ENCODE results near the gene DOP1B. TPM values are rescaled to one million over a fixed set of nuclear protein-coding genes. Genes with fewer than 3 reads are reported as not detected.

DOP1B gene
- total RNA-seq, 1 experiment from 2014 or later = 8.7 TPM

GRCh38 chr21:36171741-36172331 is 15.2 kb downstream of the DOP1B start:
- Histone ChIP-seq H3K79me1 (ENCODE audit: insufficient read depth, low read depth, low read length, poor library complexity, severe bottlenecking) (no peaks in the 10 kb centered on the region), H3K18ac (ENCODE audit: insufficient read length, low read depth, low read length) (no peak overlapping the region), H4K91ac (ENCODE audit: insufficient read length, low read depth, low read length) (no peak overlapping the region), H3K4ac (ENCODE audit: low read depth, low read length) (no peak overlapping the region), H3K9me3 (ENCODE audit: control insufficient read depth, low read depth, low read length) (no peaks in the 10 kb centered on the region), H2AFZ (ENCODE audit: low read length) (no peak overlapping the region), H4K20me1 (ENCODE audit: control insufficient read depth, insufficient read depth, insufficient read length) (no peaks in the 10 kb centered on the region), H3K27ac (ENCODE audit: insufficient read length, low read depth, low read length) (no peak overlapping the region), H3K23ac (ENCODE audit: insufficient read length, low read depth, low read length) (no peak overlapping the region), H2BK12ac (ENCODE audit: insufficient read length, low read depth, low read length) (no peak overlapping the region), H3K4me2 (ENCODE audit: insufficient read depth, insufficient read length, low read length) (no peak overlapping the region), H3K27me3 (ENCODE audit: insufficient read depth, low read length) (no peaks in the 10 kb centered on the region), H4K5ac (ENCODE audit: insufficient read length, low read depth, low read length) (no peak overlapping the region), H3K9ac (ENCODE audit: extremely low read depth, insufficient read length, low read length) (no peak overlapping the region), H2BK5ac (ENCODE audit: insufficient read length, low read length) (no peak overlapping the region), H2BK20ac (ENCODE audit: low read depth, low read length, poor library complexity, severe bottlenecking) (no peak overlapping the region), H3K79me2 (ENCODE audit: insufficient read depth, low read length) (no peaks in the 10 kb centered on the region), H3T11ph (ENCODE audit: low read length) (no peak overlapping the region), H2AK5ac (ENCODE audit: insufficient read length, low read length) (no peak overlapping the region), H3K56ac (ENCODE audit: insufficient read length, low read depth, low read length) (no peak overlapping the region), H2BK120ac (ENCODE audit: low read depth, low read length, poor library complexity, severe bottlenecking) (no peak overlapping the region), H2BK15ac (ENCODE audit: low read depth, low read length) (no peak overlapping the region), H4K8ac (replicated peaks; ENCODE audit: insufficient read length, low read depth, low read length) (no peak overlapping the region), H3K14ac (ENCODE audit: insufficient read depth, low read length) (no peak overlapping the region), H3K4me1 (ENCODE audit: insufficient read depth, low read length) (no peaks in the 10 kb centered on the region), H3K23me2 (ENCODE audit: insufficient read length, low read depth, low read length, poor library complexity, severe bottlenecking) (peaks cover 2% of the 10 kb centered on the region)
- peaks cover 5 to 17% (median 16%) of the 10 kb centered on the region in 3 experiments; a peak in 5 of 7 replicates for H3K36me3 Mint-ChIP-seq (ENCODE audit: insufficient read depth in 1 of 3, low read depth in 3 of 3)
- H3K27ac Mint-ChIP-seq = peak overlapping the region in 2 of 3 experiments; percentile 11 to 32; a peak in 2 of 7 replicates
- no peak overlapping the region for H3K4me3 Mint-ChIP-seq
- DNase-seq = peak; percentile 16
- H3K9me3 Mint-ChIP-seq = no peaks in the 10 kb centered on the region
- H3K27me3 Mint-ChIP-seq (ENCODE audit: low read depth) = no peaks in the 10 kb centered on the region
- TF ChIP-seq CTCF (conservative IDR thresholded peaks at IDR 0.05) = no peak
- 0 out of 4 replicates have a peak, but pooled peaks cover 0 to under 1% of the 10 kb centered on the region in 2 experiments for H3K4me1 Mint-ChIP-seq
- WGBS (ENCODE audit: extremely low coverage, insufficient read length, low lambda C conversion rate) = no CpG with 5 or more reads among the region's 9 CpGs
